Measurements from ENCODE around the gene MT1A. TPM values are rescaled to one million over a fixed set of nuclear protein-coding genes. Genes with fewer than 3 reads are reported as not detected.
A peak's percentile ranks its signal among the peaks of the same experiment; 100 is the strongest.

The MT1A gene
- total RNA-seq, 2 experiments from 2014 or later, result not detected

GRCh38 chr16:56607109-56607618 lies 31.3 kb upstream of the MT1A start:
- POLR2A ChIA-PET, result interaction anchor here (0.8 to 1.9 kb wide), 4 partner anchors 10 to 76 kb away, joined by 3 to 10 read pairs (median 4); partner anchors contain the start of genes MT1H and MT1X
- DNase-seq (peak; percentile 51), ATAC-seq (no peak)
- no peaks in the 10 kb centered on the region for H3K27me3 Mint-ChIP-seq
- H3K27ac Mint-ChIP-seq, result peak overlapping the region; percentile 88
- peaks cover 2% of the 10 kb centered on the region for H3K36me3 Mint-ChIP-seq (ENCODE audit: low read depth)
- TF ChIP-seq CTCF (IDR thresholded peaks at IDR 0.05), result no peak
- H3K4me3 Mint-ChIP-seq, result no peak overlapping the region
- CTCF ChIA-PET, result interaction anchor here (0.9 to 5.5 kb wide), 3 partner anchors 17 to 95 kb away, joined by 3 to 32 read pairs (median 4); no protein-coding TSS in a partner anchor
- no peaks in the 10 kb centered on the region for H3K9me3 Mint-ChIP-seq
- H3K4me1 Mint-ChIP-seq (ENCODE audit: low read depth), result peaks cover 49% of the 10 kb centered on the region
- intact Hi-C loops (cut with micrococcal nuclease), result no loop called here

GRCh38 chr16:56607675-56608042 lies 30.8 kb upstream of the MT1A start:
- no peak for TF ChIP-seq CTCF (IDR thresholded peaks at IDR 0.05)
- ChIA-PET CTCF (interaction anchor here (5.5 kb wide), 1 partner anchor 31 kb away, joined by 32 read pairs; no protein-coding TSS in a partner anchor), POLR2A (interaction anchor here (1.0 to 1.9 kb wide), 4 partner anchors 11 to 75 kb away, joined by 3 to 10 read pairs (median 4); partner anchors contain the start of gene MT1X)
- Mint-ChIP-seq H3K27me3 (no peaks in the 10 kb centered on the region), H3K36me3 (ENCODE audit: low read depth) (peaks cover 2% of the 10 kb centered on the region), H3K9me3 (no peaks in the 10 kb centered on the region), H3K4me3 (peak overlapping the region; percentile 64), H3K27ac (peak overlapping the region; percentile 88), H3K4me1 (ENCODE audit: low read depth) (peaks cover 53% of the 10 kb centered on the region)
- ATAC-seq (no peak), DNase-seq (no peak)
- intact Hi-C loops (cut with micrococcal nuclease), result no loop called here

GRCh38 chr16:56608043-56608875 lies 30.2 kb upstream of the MT1A start, which contains the start of gene MT2A:
MT2A (plus strand) TSS chr16:56608584; CDS start chr16:56608656, 72 bp downstream.
- Mint-ChIP-seq H3K27ac (peak within 1 kb of the TSS; percentile 94), H3K36me3 (ENCODE audit: low read depth) (peaks cover 2% of the 10 kb centered on the region), H3K4me3 (peak within 1 kb of the TSS; percentile 81), H3K4me1 (ENCODE audit: low read depth) (peaks cover 56% of the 10 kb centered on the region), H3K27me3 (no peaks in the 10 kb centered on the region), H3K9me3 (no peaks in the 10 kb centered on the region)
- DNase-seq, result peak; percentile 97
- peak; percentile 77 for ATAC-seq
- CTCF ChIA-PET, result interaction anchor here (1.3 to 1.7 kb wide), 3 partner anchors 8 to 93 kb away, joined by 4 to 5 read pairs (median 4); partner anchors contain the start of gene MT1E
- no peak for TF ChIP-seq CTCF (IDR thresholded peaks at IDR 0.05)
- POLR2A ChIA-PET, result interaction anchor here (1.0 to 1.9 kb wide), 5 partner anchors 11 to 94 kb away, joined by 3 to 10 read pairs (median 3); partner anchors contain the start of gene MT1X
- intact Hi-C loops (cut with micrococcal nuclease), result no loop called here

DNA sequence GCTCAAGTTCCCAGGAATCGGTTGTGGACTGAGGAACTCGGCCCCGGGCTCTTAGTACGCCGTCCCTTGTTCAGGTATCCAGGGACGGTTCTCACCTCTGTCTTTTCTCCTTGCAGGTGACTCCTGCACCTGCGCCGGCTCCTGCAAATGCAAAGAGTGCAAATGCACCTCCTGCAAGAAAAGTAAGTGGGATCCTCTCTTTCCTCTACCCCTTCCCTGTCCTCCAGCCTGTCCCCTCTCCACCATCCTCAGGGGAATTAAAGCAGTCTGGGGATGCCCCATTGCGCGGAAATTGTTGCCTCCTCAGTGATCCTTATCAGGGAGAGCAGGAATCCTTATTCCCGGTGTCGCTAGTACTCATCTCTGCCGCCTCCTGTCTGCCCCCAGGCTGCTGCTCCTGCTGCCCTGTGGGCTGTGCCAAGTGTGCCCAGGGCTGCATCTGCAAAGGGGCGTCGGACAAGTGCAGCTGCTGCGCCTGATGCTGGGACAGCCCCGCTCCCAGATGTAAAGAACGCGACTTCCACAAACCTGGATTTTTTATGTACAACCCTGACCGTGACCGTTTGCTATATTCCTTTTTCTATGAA lies 29.5 kb upstream of the MT1A start:
- peak overlapping the region; percentile 94 for H3K27ac Mint-ChIP-seq
- H3K27me3 Mint-ChIP-seq, result no peaks in the 10 kb centered on the region
- ChIA-PET CTCF (interaction anchor here (0.6 to 1.7 kb wide), 5 partner anchors 9 to 93 kb away, joined by 3 to 5 read pairs (median 4); partner anchors contain the start of gene MT1E), POLR2A (interaction anchor here (1.4 to 1.7 kb wide), 3 partner anchors 12 to 100 kb away, joined by 3 to 6 read pairs (median 3); no protein-coding TSS in a partner anchor)
- H3K36me3 Mint-ChIP-seq (ENCODE audit: low read depth), result peaks cover 2% of the 10 kb centered on the region
- peaks cover 64% of the 10 kb centered on the region for H3K4me1 Mint-ChIP-seq (ENCODE audit: low read depth)
- H3K9me3 Mint-ChIP-seq, result no peaks in the 10 kb centered on the region
- no peak for TF ChIP-seq CTCF (IDR thresholded peaks at IDR 0.05)
- peak overlapping the region; percentile 81 for H3K4me3 Mint-ChIP-seq
- DNase-seq (peak; percentile 33), ATAC-seq (no peak)
- intact Hi-C loops (cut with micrococcal nuclease), result no loop called here
